Uterus (tissue), 4 donors: Measurements from ENCODE around the gene FEM1C. TPM values are rescaled to one million over a fixed set of nuclear protein-coding genes. Genes with fewer than 3 reads are reported as not detected.

ENCODE experiments used
- DNase-seq, 2 donors: peaks; one replicate each; pipeline ENCODE4 v3.0.0-alpha.2; 2019 to 2020
- H3K27ac ChIP-seq, 2 donors: fragments of 200-600 bp; sonication (generic); 1 replicate in 1 of 2; 2 replicates in 1 of 2; pipeline ENCODE4 v1.5.1; 2016 to 2018
- H3K27me3 ChIP-seq, 2 donors: fragments of 200-600 bp; sonication (generic); one replicate each; pipeline ENCODE4 v1.5.1; 2018 to 2019; ENCODE audit warnings: control low read depth in 1 of 2
- H3K36me3 ChIP-seq, 2 donors: fragments of 200-600 bp; sonication (generic); one replicate each; pipeline ENCODE4 v1.5.1; 2019; ENCODE audit warnings: control low read depth in 1 of 2
- H3K4me1 ChIP-seq, 2 donors: fragments of 200-600 bp; sonication (generic); one replicate each; pipeline ENCODE4 v1.5.1; 2018 to 2019; ENCODE audit warnings: control low read depth in 1 of 2
- H3K4me3 ChIP-seq, 2 donors: fragments of 200-600 bp; sonication (generic); 1 replicate in 1 of 2; 2 replicates in 1 of 2; pipeline ENCODE4 v1.5.1; 2018 to 2019; ENCODE audit warnings: mild to moderate bottlenecking in 1 of 2
- H3K9me3 ChIP-seq, 2 donors: fragments of 200-600 bp; sonication (generic); one replicate each; pipeline ENCODE4 v1.5.1; 2019; ENCODE audit warnings: control low read depth in 1 of 2
- CTCF ChIP-seq, 4 experiments: fragments of 200-600 bp in 2 of 4; fragments of 450-650 bp in 2 of 4; sonication (generic) in 2 of 4; IDR thresholded peaks; one replicate each; pipeline ENCODE4 v1.5.1; 2016 to 2019; ENCODE audit warnings: antibody characterized with exemption in 4 of 4, mild to moderate bottlenecking in 2 of 4, moderate library complexity in 1 of 4
- POLR2A ChIP-seq, 2 donors: fragments of 450-650 bp; IDR thresholded peaks; one replicate each; pipeline ENCODE4 v1.6.1; 2016; ENCODE audit warnings: antibody characterized with exemption in 2 of 2, mild to moderate bottlenecking in 1 of 2, moderate library complexity in 1 of 2
- intact Hi-C: fragments of 100-400 bp; cut with DNase I; formaldehyde crosslinking; loops from one replicate; pipeline ENCODE4 v1.15.1; 2023; ENCODE audit warnings: low total_unique reads
- small RNA-seq: library from RNA; depleted of rRNA; stranded (forward); fragments of <200 nt; gene quantifications from one replicate; pipeline ENCODE3, GENCODE V24; 2016
- total RNA-seq, 4 donors: library from RNA; depleted of rRNA in 3 of 4; stranded (reverse); fragments of >200 nt in 3 of 4; gene quantifications; one replicate each; pipeline versions ENCODE4 v1.1.0 to v1.2.4, GENCODE V29; 2014 to 2023
- donor health status: DM: yes; HTN: yes; CAD: no.

The FEM1C gene
- total RNA-seq, 4 donors from 2014 or later: 10.8 to 73.3 (median 22.4) TPM

- H3K9me3 ChIP-seq: no peaks in the 10 kb centered on the region
- TF ChIP-seq POLR2A (IDR thresholded peaks at IDR 0.05): no peak
- no peak for TF ChIP-seq CTCF (IDR thresholded peaks at IDR 0.05)
Observed at GRCh38 chr5:115472271-115473025, 72.1 kb downstream of the FEM1C start.

GRCh38 chr5:115471345-115472063 lies 73.1 kb downstream of the FEM1C start:
- no peaks in the 10 kb centered on the region for H3K9me3 ChIP-seq
- H3K4me3 ChIP-seq: no peak overlapping the region
- DNase-seq: no peak
- no peak overlapping the region for H3K27ac ChIP-seq
- no peaks in the 10 kb centered on the region for H3K27me3 ChIP-seq
- TF ChIP-seq POLR2A (IDR thresholded peaks at IDR 0.05) (no peak), CTCF (IDR thresholded peaks at IDR 0.05) (no peak)
- H3K36me3 ChIP-seq: no peaks in the 10 kb centered on the region
- no peaks in the 10 kb centered on the region for H3K4me1 ChIP-seq
- intact Hi-C loops: no loop called here

More at GRCh38 chr5:115472271-115473025, 72.1 kb downstream of the FEM1C start:
- H3K27ac ChIP-seq: no peak overlapping the region
- H3K36me3 ChIP-seq: no peaks in the 10 kb centered on the region
- intact Hi-C loops: no loop called here
- no peak overlapping the region for H3K4me3 ChIP-seq
- no peaks in the 10 kb centered on the region for H3K4me1 ChIP-seq
- no peaks in the 10 kb centered on the region for H3K27me3 ChIP-seq
- DNase-seq: no peak

- Histone ChIP-seq H3K27me3 (no peaks in the 10 kb centered on the region), H3K9me3 (no peaks in the 10 kb centered on the region), H3K36me3 (no peaks in the 10 kb centered on the region), H3K27ac (no peak overlapping the region), H3K4me1 (no peaks in the 10 kb centered on the region), H3K4me3 (no peak overlapping the region)
- TF ChIP-seq CTCF (IDR thresholded peaks at IDR 0.05): no peak
- TF ChIP-seq POLR2A (IDR thresholded peaks at IDR 0.05): no peak
- intact Hi-C loops: no loop called here
- DNase-seq: no peak
Observed at GRCh38 chr5:115470921-115471320, 73.7 kb downstream of the FEM1C start.

Small RNA genes within 50 kb of the gene (small RNA-seq; reads per million reads assigned to genes)
- gene AC008628.1: not detected
- gene AC008628.2: not detected

Other genes with a start within 250 kb of the FEM1C start
- 10 to 100 TPM in 3 of 4 donors, 1 to 10 TPM in 1; 5.3 to 28.5 (median 16.3) TPM for gene CCDC112, start 248.1 kb downstream of the FEM1C start, total RNA-seq
- gene TICAM2, start 57.7 kb upstream of the FEM1C start, total RNA-seq: 10 to 100 TPM in 2 of 4 donors, 1 to 10 TPM in 1, not detected in 1; 5.4 to 14.0 (median 13.5) TPM
- 100 to 1,000 TPM in 1 of 4 donors, 10 to 100 TPM in 3; 33.0 to 155 (median 80.2) TPM for gene TMED7, start 81.3 kb upstream of the FEM1C start, total RNA-seq